Neutrophil (primary cell): ENCODE data around the gene TM7SF3.

Source experiments
- H3K27ac ChIP-seq: fragments of 200-600 bp; sonication (generic); 2 replicates; pipeline ENCODE4 v1.5.1; 2016; ENCODE audit warnings: mild to moderate bottlenecking, moderate library complexity
- H3K27me3 ChIP-seq: fragments of 200-600 bp; sonication (generic); 2 replicates; pipeline ENCODE4 v1.6.0; 2016; ENCODE audit warnings: mild to moderate bottlenecking
- H3K36me3 ChIP-seq: fragments of 200-600 bp; sonication (generic); 2 replicates; pipeline ENCODE4 v1.5.1; 2017
- H3K4me1 ChIP-seq, 2 experiments: fragments of 200-600 bp in 1 of 2; sonication (generic) in 1 of 2; 1 replicate in 1 of 2; 2 replicates in 1 of 2; pipeline versions ENCODE4 v1.5.1 to v1.6.1; 2013 to 2016; ENCODE audit warnings: low read depth in 1 of 2, low read length in 1 of 2, mild to moderate bottlenecking in 1 of 2, moderate library complexity in 1 of 2; ENCODE audit not compliant: control insufficient read depth in 1 of 2, insufficient read depth in 1 of 2
- H3K4me3 ChIP-seq, 2 experiments: fragments of 200-600 bp in 1 of 2; sonication (generic) in 1 of 2; 1 replicate in 1 of 2; 2 replicates in 1 of 2; pipeline ENCODE4 v1.5.1; 2013 to 2016; ENCODE audit warnings: low read depth in 1 of 2, low read length in 1 of 2, mild to moderate bottlenecking in 1 of 2, moderate library complexity in 1 of 2
- H3K9me3 ChIP-seq: fragments of 200-600 bp; sonication (generic); 2 replicates; pipeline ENCODE4 v1.5.1; 2016
- CTCF ChIP-seq: fragments of 200-600 bp; sonication (generic); IDR thresholded peaks from 2 replicates; pipeline ENCODE4 v1.5.1; 2016; ENCODE audit warnings: antibody characterized with exemption

The TM7SF3 gene

DNA sequence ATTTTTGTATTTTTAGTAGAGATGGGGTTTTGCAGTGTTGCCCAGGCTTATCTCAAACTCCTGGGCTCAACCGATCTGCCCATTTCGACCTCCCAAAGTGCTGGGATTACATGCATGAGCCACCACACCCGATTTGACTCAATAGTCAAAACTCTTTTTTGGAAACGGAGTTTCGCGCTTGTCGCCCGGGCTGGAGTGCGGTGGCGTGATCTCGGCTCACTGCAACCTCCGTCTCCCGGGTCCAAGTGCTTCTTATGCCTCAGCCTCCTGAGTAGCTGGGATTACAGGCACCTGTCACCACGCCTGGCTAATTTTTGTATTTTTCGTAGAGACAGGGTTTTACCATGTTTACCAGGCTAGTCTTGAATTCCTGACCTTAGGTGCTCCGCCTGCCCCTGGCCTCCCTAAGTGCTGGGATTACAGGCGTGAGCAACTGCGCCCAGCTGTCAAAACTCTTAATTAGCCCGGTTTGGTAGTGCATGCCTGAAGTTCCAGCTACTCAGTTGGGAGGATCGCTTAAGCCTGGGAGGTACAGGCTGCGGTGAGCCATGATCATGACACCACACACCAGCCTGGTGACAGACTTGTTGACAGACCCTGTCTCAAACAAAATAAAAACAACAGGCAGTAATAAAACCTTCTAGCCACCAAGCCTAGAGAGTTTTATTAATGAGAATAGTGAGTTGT is 20.6 kb upstream of the TM7SF3 start:
- no peak for TF ChIP-seq CTCF
- Histone ChIP-seq H3K36me3 (peaks cover 24% of the 10 kb centered on the region), H3K9me3 (no peaks in the 10 kb centered on the region), H3K27me3 (no peaks in the 10 kb centered on the region), H3K4me3 (no peak overlapping the region), H3K27ac (no peak overlapping the region), H3K4me1 (peaks cover 19 to 21% of the 10 kb centered on the region in 2 experiments)

- peaks cover 41% of the 10 kb centered on the region for H3K36me3 ChIP-seq
- H3K27me3 ChIP-seq = no peaks in the 10 kb centered on the region
- no peak overlapping the region for H3K4me3 ChIP-seq
- no peaks in the 10 kb centered on the region for H3K9me3 ChIP-seq
- peaks cover 16 to 25% of the 10 kb centered on the region in 2 experiments for H3K4me1 ChIP-seq
- H3K27ac ChIP-seq = peak overlapping the region; percentile 51
- no peak for TF ChIP-seq CTCF
Observed at GRCh38 chr12:27032679-27033078, 18.5 kb upstream of the TM7SF3 start.

- peaks cover 18 to 28% of the 10 kb centered on the region in 2 experiments for H3K4me1 ChIP-seq
- H3K27me3 ChIP-seq = no peaks in the 10 kb centered on the region
- H3K27ac ChIP-seq = peak overlapping the region; percentile 51
- TF ChIP-seq CTCF = no peak
- H3K4me3 ChIP-seq = no peak overlapping the region
- H3K36me3 ChIP-seq = peaks cover 45% of the 10 kb centered on the region
- H3K9me3 ChIP-seq = no peaks in the 10 kb centered on the region
Observed at GRCh38 chr12:27031531-27031930, 17.3 kb upstream of the TM7SF3 start.

- peaks cover 28 to 45% of the 10 kb centered on the region in 2 experiments for H3K4me1 ChIP-seq
- H3K9me3 ChIP-seq = no peaks in the 10 kb centered on the region
- no peak for TF ChIP-seq CTCF
- H3K36me3 ChIP-seq = peaks cover 30% of the 10 kb centered on the region
- no peak overlapping the region for H3K27ac ChIP-seq
- no peaks in the 10 kb centered on the region for H3K27me3 ChIP-seq
- H3K4me3 ChIP-seq = no peak overlapping the region
Observed at GRCh38 chr12:27026257-27026656, 12.1 kb upstream of the TM7SF3 start.

- Histone ChIP-seq H3K27ac (no peak overlapping the region), H3K36me3 (peaks cover 22% of the 10 kb centered on the region), H3K4me3 (no peak overlapping the region), H3K27me3 (no peaks in the 10 kb centered on the region), H3K4me1 (peaks cover 28 to 45% of the 10 kb centered on the region in 2 experiments), H3K9me3 (no peaks in the 10 kb centered on the region)
- TF ChIP-seq CTCF = no peak
Observed at GRCh38 chr12:27025116-27025515, 10.9 kb upstream of the TM7SF3 start.
